HepG2 (cell line): ENCODE measurements around the gene RABEP1.

Experiments
- ARID4A ChIP-seq: sonication (generic); formaldehyde crosslinking; IDR thresholded peaks from 2 replicates; pipeline ENCODE4 v1.5.0; 2020; ENCODE audit warnings: mild to moderate bottlenecking, missing genetic modification reagents, borderline replicate concordance
- CTCF ChIP-seq: sonication (generic); formaldehyde crosslinking; IDR thresholded peaks from 2 replicates; pipeline ENCODE4 v1.5.0; 2020; ENCODE audit warnings: mild to moderate bottlenecking, missing genetic modification reagents, moderate library complexity
- HCFC1 ChIP-seq: fragments of 150-350 bp; IDR thresholded peaks from 2 replicates; pipeline ENCODE4 v1.6.1; 2014; ENCODE audit warnings: low read depth, low read length
- POLR2AphosphoS5 ChIP-seq: IDR thresholded peaks from 2 replicates; pipeline ENCODE4 v1.6.1; 2012; ENCODE audit warnings: low read depth, low read length
- RBM22 ChIP-seq: fragments of 200-400 bp; formaldehyde crosslinking; optimal IDR thresholded peaks from 2 replicates; pipeline ENCODE3; 2017; ENCODE audit warnings: mild to moderate bottlenecking, low read length, moderate library complexity
- TRIM22 ChIP-seq: fragments of 450-650 bp; IDR thresholded peaks from 2 replicates; pipeline ENCODE4 v1.6.1; 2017

GRCh38 chr17:5380491-5381135 is 98.5 kb downstream of the RABEP1 start:
- no peak for TF ChIP-seq POLR2AphosphoS5
- no peak for TF ChIP-seq CTCF (CRISPR knock-in tag)
- TF ChIP-seq HCFC1, result no peak
- no peak for TF ChIP-seq ARID4A (CRISPR knock-in tag)
- TF ChIP-seq RBM22, result peak; percentile 88
- no peak for TF ChIP-seq TRIM22
